A673 (cell line): ENCODE results near the gene LYL1.

Experiments
- CTCF ChIP-seq: fragments of 300-800, 200-600 bp; sonication (generic); conservative IDR thresholded peaks from 2 replicates; pipeline ENCODE4 v1.5.1; 2017; ENCODE audit warnings: low read depth, mild to moderate bottlenecking, antibody characterized with exemption, low read length, moderate library complexity, mixed read lengths
- EZH2 ChIP-seq: fragments of 200-600 bp; sonication (generic); IDR thresholded peaks from 2 replicates; pipeline ENCODE4 v1.6.1; 2017; ENCODE audit warnings: borderline replicate concordance, low read depth, mild to moderate bottlenecking, mixed read lengths, antibody characterized with exemption, low read length; ENCODE audit not compliant: poor library complexity, severe bottlenecking

GRCh38 chr19:13151605-13152355 lies 49.1 kb upstream of the LYL1 start:
- TF ChIP-seq CTCF (no peak), EZH2 (no peak)
